HG02852 (cell line): Measurements from ENCODE around the gene ARID1B.

Experiments
- ATAC-seq: cut with Tn5 transposase; IDR thresholded peaks from one replicate; pipeline ENCODE4 v1.9.1; 2021; ENCODE audit warnings: mild to moderate bottlenecking, moderate library complexity; ENCODE audit not compliant: unreplicated experiment

Gene ARID1B

GRCh38 chr6:157194643-157195042 lies 417.5 kb downstream of the ARID1B start:
- ATAC-seq: no peak

- ATAC-seq: no peak
Observed at GRCh38 chr6:157196391-157196790, 419.2 kb downstream of the ARID1B start.

- no peak for ATAC-seq
Observed at GRCh38 chr6:157198425-157199279, 421.5 kb downstream of the ARID1B start.

- no peak for ATAC-seq
Observed at GRCh38 chr6:157200117-157200516, 422.9 kb downstream of the ARID1B start.

GRCh38 chr6:157200611-157201010 lies 423.4 kb downstream of the ARID1B start:
- ATAC-seq: no peak

- no peak for ATAC-seq
Observed at GRCh38 chr6:157201083-157201482, 423.9 kb downstream of the ARID1B start.

GRCh38 chr6:157203312-157203744 lies 426.1 kb downstream of the ARID1B start:
- ATAC-seq: peak; percentile 97

GRCh38 chr6:157203764-157204163 lies 426.6 kb downstream of the ARID1B start:
- no peak for ATAC-seq

GRCh38 chr6:157205473-157206358 lies 428.5 kb downstream of the ARID1B start:
- ATAC-seq: no peak

GRCh38 chr6:157206359-157206815 lies 429.2 kb downstream of the ARID1B start:
- ATAC-seq: no peak

GRCh38 chr6:157207521-157208076 lies 430.4 kb downstream of the ARID1B start:
- no peak for ATAC-seq

- ATAC-seq: no peak
Observed at GRCh38 chr6:157209865-157210530, 432.8 kb downstream of the ARID1B start.

GRCh38 chr6:157210954-157211353 lies 433.8 kb downstream of the ARID1B start:
- no peak for ATAC-seq

- ATAC-seq: no peak
Observed at GRCh38 chr6:157211603-157212455, 434.7 kb downstream of the ARID1B start.

- no peak for ATAC-seq
Observed at GRCh38 chr6:157213426-157213825, 436.2 kb downstream of the ARID1B start.

GRCh38 chr6:157213907-157214565 lies 436.9 kb downstream of the ARID1B start:
- ATAC-seq: no peak

GRCh38 chr6:157215717-157216116 lies 438.5 kb downstream of the ARID1B start:
- no peak for ATAC-seq

GRCh38 chr6:157216570-157216969 lies 439.4 kb downstream of the ARID1B start:
- ATAC-seq: no peak

GRCh38 chr6:157217198-157217893 lies 440.2 kb downstream of the ARID1B start:
- ATAC-seq: no peak
